Panc1 (cell line): Measurements from ENCODE around the gene LSG1. TPM values are rescaled to one million over a fixed set of nuclear protein-coding genes. Genes with fewer than 3 reads are reported as not detected.

Experiments
- ATAC-seq: fragments of 200-7000 bp; cut with Tn5 transposase; 2 replicates; pipeline ENCODE4 v1.9.1; 2020; ENCODE audit warnings: mild to moderate bottlenecking, moderate library complexity
- BruUV-seq: library from RNA; stranded (reverse); fragments of 400-500 nt; replicated peaks from 2 replicates; lab custom pipeline; 2021; lab: Mats Ljungman, UMichigan
- CTCF ChIA-PET: fragments of 300-600 bp; sonication (Branson Sonifier 250); formaldehyde crosslinking; loops from one replicate; lab custom pipeline; 2022; ENCODE audit warnings: antibody characterized with exemption; lab: Charles Lee
- POLR2A ChIA-PET: fragments of 300-600 bp; sonication (Branson Sonifier 250); formaldehyde crosslinking; loops from one replicate; lab custom pipeline; 2022; ENCODE audit warnings: antibody characterized with exemption; lab: Charles Lee
- DNase-seq: peaks from one replicate; pipeline ENCODE4 v3.0.0-alpha.2; 2010; ENCODE audit warnings: low read depth, low spot score
- H3K27ac ChIP-seq: 2 replicates; pipeline ENCODE4 v1.5.1; 2011; ENCODE audit warnings: mild to moderate bottlenecking, low read length, inconsistent platforms
- H3K27me3 ChIP-seq: fragments of 200-500 bp; sonication (Bioruptor generic); 2 replicates; pipeline ENCODE4 v1.6.0; 2014; ENCODE audit warnings: low read length, inconsistent platforms; ENCODE audit not compliant: control insufficient read depth, insufficient read depth
- H3K36me3 ChIP-seq: fragments of 200-500 bp; sonication (Bioruptor generic); 2 replicates; pipeline ENCODE4 v1.5.1; 2014; ENCODE audit warnings: inconsistent platforms, mild to moderate bottlenecking, low read length, moderate library complexity; ENCODE audit not compliant: control insufficient read depth, insufficient read depth
- H3K4me1 ChIP-seq: 2 replicates; pipeline ENCODE4 v1.5.1; 2011; ENCODE audit warnings: inconsistent platforms, mild to moderate bottlenecking, low read length, moderate library complexity; ENCODE audit not compliant: control insufficient read depth, insufficient read depth
- H3K4me3 ChIP-seq, 2 experiments: 2 replicates each; pipeline ENCODE4 v1.5.1; 2011 to 2012; ENCODE audit warnings: low read depth in 2 of 2, low read length in 2 of 2, mild to moderate bottlenecking in 2 of 2, inconsistent platforms in 1 of 2, moderate library complexity in 1 of 2
- H3K9me3 ChIP-seq: fragments of 200-500 bp; sonication (Bioruptor generic); 2 replicates; pipeline ENCODE4 v1.5.1; 2014; ENCODE audit warnings: low read depth, mild to moderate bottlenecking, inconsistent platforms, low read length, moderate library complexity; ENCODE audit not compliant: control insufficient read depth, insufficient read depth
- CTCF ChIP-seq: fragments of 450-650 bp; IDR thresholded peaks from 2 replicates; pipeline ENCODE4 v1.5.1; 2017; ENCODE audit warnings: mild to moderate bottlenecking
- POLR2AphosphoS5 ChIP-seq: IDR thresholded peaks from 2 replicates; pipeline ENCODE4 v1.6.1; 2012; ENCODE audit warnings: mild to moderate bottlenecking, low read depth, low read length, moderate library complexity
- REST ChIP-seq, 2 experiments: IDR thresholded peaks; 2 replicates each; pipeline ENCODE4 v1.6.1; 2011 to 2012; ENCODE audit warnings: low read depth in 2 of 2, control low read depth in 1 of 2, low read length in 1 of 2, mild to moderate bottlenecking in 1 of 2, moderate library complexity in 1 of 2; ENCODE audit not compliant: insufficient read depth in 1 of 2
- SIN3A ChIP-seq: IDR thresholded peaks from 2 replicates; pipeline ENCODE4 v1.6.1; 2012; ENCODE audit warnings: low read depth, mild to moderate bottlenecking, low read length, moderate library complexity, borderline replicate concordance; ENCODE audit not compliant: insufficient read depth
- TCF7L2 ChIP-seq: IDR thresholded peaks from 2 replicates; pipeline ENCODE4 v1.6.1; 2011; ENCODE audit warnings: mild to moderate bottlenecking, low read depth, low read length, inconsistent platforms
- in situ Hi-C: cut with HindIII; loops from 2 replicates; pipeline ENCODE4 v1.10.0; 2016; ENCODE audit warnings: low sequenced_read_pairs, low pct_unique_long_range_greater_than_20kb
- intact Hi-C: fragments of 100-400 bp; cut with micrococcal nuclease; formaldehyde crosslinking; loops from one replicate; pipeline ENCODE4 v1.10.0; 2022; ENCODE audit not compliant: unreplicated experiment
- total RNA-seq: library from RNA; stranded (reverse); gene quantifications from one replicate; pipeline ENCODE4 v1.2.1, GENCODE V29; 2021; ENCODE audit not compliant: unreplicated experiment

The LSG1 gene
- total RNA-seq, 1 experiment from 2014 or later = 72.9 TPM

GRCh38 chr3:194675081-194675640 is 3.2 kb upstream of the LSG1 start:
- peak overlapping the region; percentile 41 for H3K27ac ChIP-seq
- in situ Hi-C loops = no loop called here
- DNase-seq (no peak), ATAC-seq (no peak)
- H3K36me3 ChIP-seq = peaks cover 2% of the 10 kb centered on the region
- peak overlapping the region in 1 of 2 experiments; percentile 19; a peak in 1 of 4 replicates for H3K4me3 ChIP-seq
- POLR2A ChIA-PET = interaction anchor here (0.7 kb wide), 1 partner anchor 586 kb away, joined by 4 read pairs; no protein-coding TSS in a partner anchor
- H3K9me3 ChIP-seq = no peaks in the 10 kb centered on the region
- no peaks in the 10 kb centered on the region for H3K27me3 ChIP-seq
- BruUV-seq = no TSS peak
- CTCF ChIA-PET = no interaction called here
- TF ChIP-seq CTCF (no peak), REST (IDR thresholded peaks at IDR 0.05; ENCODE audit: insufficient read depth in 1 of 2, low read depth in 2 of 2, low read length in 1 of 2) (no peak), POLR2AphosphoS5 (no peak), TCF7L2 (no peak), SIN3A (no peak)
- H3K4me1 ChIP-seq = peaks cover 16% of the 10 kb centered on the region
- intact Hi-C loops = no loop called here

- Histone ChIP-seq H3K27me3 (no peaks in the 10 kb centered on the region), H3K36me3 (peaks cover 8% of the 10 kb centered on the region), H3K4me1 (peaks cover 17% of the 10 kb centered on the region), H3K27ac (no peak overlapping the region), H3K9me3 (no peaks in the 10 kb centered on the region), H3K4me3 (no peak overlapping the region)
- ATAC-seq = no peak
- ChIA-PET POLR2A (no interaction called here), CTCF (no interaction called here)
- no peak for DNase-seq
- in situ Hi-C loops (no loop called here), intact Hi-C loops (no loop called here)
- TF ChIP-seq REST (IDR thresholded peaks at IDR 0.05; ENCODE audit: insufficient read depth in 1 of 2, low read depth in 2 of 2, low read length in 1 of 2) (no peak), TCF7L2 (no peak), SIN3A (no peak), CTCF (no peak), POLR2AphosphoS5 (no peak)
- no TSS peak for BruUV-seq
Observed at GRCh38 chr3:194673761-194674160, 1.8 kb upstream of the LSG1 start.
